Caco-2 (cell line): ENCODE measurements around the gene PDGFRB. TPM values are rescaled to one million over a fixed set of nuclear protein-coding genes. Genes with fewer than 3 reads are reported as not detected.

Source experiments
- BruUV-seq: library from RNA; stranded (reverse); fragments of 400-500 nt; replicated peaks from 2 replicates; lab custom pipeline; 2021; lab: Mats Ljungman, UMichigan
- CTCF ChIA-PET: fragments of 300-600 bp; sonication (Branson Sonifier 250); formaldehyde crosslinking; loops from one replicate; lab custom pipeline; 2022; ENCODE audit warnings: antibody characterized with exemption; lab: Charles Lee
- POLR2A ChIA-PET: fragments of 300-600 bp; sonication (Branson Sonifier 250); formaldehyde crosslinking; loops from one replicate; lab custom pipeline; 2022; ENCODE audit warnings: antibody characterized with exemption; lab: Charles Lee
- DNase-seq, 2 experiments: peaks; one replicate each; pipeline versions ENCODE4 v3.0.0 to v3.0.0-alpha.2; 2020 to 2022
- H3K27me3 ChIP-seq: replicated peaks from 2 replicates; pipeline ENCODE4 v1.6.0; 2011; ENCODE audit warnings: low read length; ENCODE audit not compliant: control insufficient read depth, insufficient read depth
- H3K36me3 ChIP-seq: 2 replicates; pipeline ENCODE4 v1.5.1; 2011; ENCODE audit warnings: low read length; ENCODE audit not compliant: control insufficient read depth, insufficient read depth
- H3K4me1 ChIP-seq: fragments of 250-450 bp; sonication (Bioruptor Pico); 2 replicates; pipeline ENCODE4 v1.5.1; 2020; ENCODE audit warnings: mild to moderate bottlenecking
- H3K4me3 ChIP-seq: 2 replicates; pipeline ENCODE4 v1.5.1; 2011; ENCODE audit warnings: low read depth, mild to moderate bottlenecking, control low read depth, low read length
- H3K9me3 ChIP-seq: fragments of 250-450 bp; sonication (Bioruptor Pico); 2 replicates; pipeline ENCODE4 v1.5.1; 2020; ENCODE audit warnings: mild to moderate bottlenecking, moderate library complexity
- H3K27ac Mint-ChIP-seq: one replicate; pipeline ENCODE4 v1.8.0; 2022; ENCODE audit warnings: mixed read lengths; ENCODE audit not compliant: unreplicated experiment
- H3K27me3 Mint-ChIP-seq: one replicate; pipeline ENCODE4 v1.8.0; 2022; ENCODE audit warnings: mixed read lengths; ENCODE audit not compliant: insufficient read depth, unreplicated experiment
- H3K36me3 Mint-ChIP-seq: one replicate; pipeline ENCODE4 v1.8.0; 2022; ENCODE audit warnings: mild to moderate bottlenecking, mixed read lengths; ENCODE audit not compliant: insufficient read depth, unreplicated experiment
- H3K4me1 Mint-ChIP-seq: one replicate; pipeline ENCODE4 v1.8.0; 2022; ENCODE audit warnings: low read depth, mixed read lengths; ENCODE audit not compliant: unreplicated experiment
- H3K4me3 Mint-ChIP-seq: one replicate; pipeline ENCODE4 v1.8.0; 2022; ENCODE audit warnings: mild to moderate bottlenecking, moderate library complexity, mixed read lengths; ENCODE audit not compliant: unreplicated experiment
- H3K9me3 Mint-ChIP-seq: one replicate; pipeline ENCODE4 v1.8.0; 2022; ENCODE audit warnings: mixed read lengths; ENCODE audit not compliant: unreplicated experiment
- intact Hi-C: fragments of 100-400 bp; cut with micrococcal nuclease; formaldehyde crosslinking; loops from one replicate; pipeline ENCODE4 v1.10.0; 2022; ENCODE audit not compliant: unreplicated experiment
- total RNA-seq: library from RNA; stranded (reverse); gene quantifications from 2 replicates; pipeline ENCODE4 v1.2.3, GENCODE V29; 2022
- TF ChIP-seq, protein P1 (sequence below), 2 experiments: fragments of 200-600 bp in 1 of 2; IDR thresholded peaks; 1 replicate in 1 of 2; 2 replicates in 1 of 2; pipeline versions ENCODE4 v1.5.1 to v1.8.0; 2011 to 2022; ENCODE audit warnings: antibody characterized with exemption in 1 of 2, control low read depth in 1 of 2, inconsistent platforms in 1 of 2, low read depth in 1 of 2, low read length in 1 of 2, mild to moderate bottlenecking in 1 of 2, moderate library complexity in 1 of 2; ENCODE audit not compliant: insufficient read depth in 1 of 2, severe bottlenecking in 1 of 2, unreplicated experiment in 1 of 2

Gene PDGFRB
- total RNA-seq, 1 experiment from 2014 or later: 5.9 TPM

DNA sequence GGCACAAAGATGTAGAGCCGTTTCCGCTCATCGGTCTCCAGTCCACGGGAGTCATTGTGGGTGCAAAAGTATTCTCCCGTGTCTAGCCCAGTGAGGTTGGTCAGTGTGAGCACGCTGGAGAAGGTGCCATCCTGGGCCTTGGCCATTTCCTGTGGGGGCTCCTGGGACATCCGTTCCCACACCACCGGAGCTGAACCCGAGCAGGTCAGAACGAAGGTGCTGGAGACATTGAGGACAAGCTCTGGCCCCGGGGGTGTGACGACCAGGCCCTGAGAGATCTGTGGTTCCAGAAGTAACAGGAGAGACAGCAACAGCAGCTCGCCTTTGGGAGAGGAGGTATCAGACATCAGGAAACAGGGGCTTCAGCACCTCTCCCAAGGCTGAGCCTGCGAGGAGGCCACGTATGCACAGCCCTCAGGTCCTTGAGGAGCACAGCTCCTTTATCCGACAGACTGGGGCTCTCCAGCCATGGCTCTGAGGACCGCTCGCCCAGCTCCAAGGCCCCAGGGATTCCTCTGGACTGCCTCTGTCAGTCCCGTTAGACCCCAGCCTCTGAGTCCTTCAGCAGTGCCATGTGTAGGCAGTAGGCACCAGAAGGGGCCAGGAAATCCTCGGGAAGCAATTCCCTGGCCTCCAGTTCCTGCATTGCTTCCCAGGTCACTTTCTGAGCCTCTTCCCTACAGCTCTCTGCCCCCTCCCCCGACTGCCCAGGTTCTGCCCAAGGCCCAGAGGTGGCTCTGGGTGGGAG is 19.9 kb downstream of the PDGFRB start:
- CTCF ChIA-PET: interaction anchor here (0.6 to 2.7 kb wide), 2 partner anchors 40 to 79 kb away, joined by 3 to 15 read pairs; no protein-coding TSS in a partner anchor
- H3K4me1 ChIP-seq: peaks cover 49% of the 10 kb centered on the region

DNA sequence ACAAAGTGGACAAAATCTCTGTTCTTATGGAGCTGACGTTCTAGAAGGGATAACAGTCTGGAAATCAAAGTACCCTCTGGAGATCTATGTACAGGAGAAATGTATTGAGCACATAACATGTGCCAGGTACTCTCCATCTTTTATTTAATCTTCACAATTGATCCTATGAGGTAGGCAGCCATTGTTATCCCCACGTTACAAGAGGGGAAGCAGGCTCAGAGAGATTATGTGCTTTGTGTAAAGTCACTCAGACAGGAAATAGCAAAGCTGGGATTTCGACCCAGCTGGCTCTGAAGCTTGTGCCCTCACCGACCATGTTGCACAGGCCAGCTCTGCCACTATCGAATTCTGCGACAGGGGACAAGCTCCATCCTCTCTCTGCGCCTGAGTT is 21.5 kb downstream of the PDGFRB start:
- H3K9me3 Mint-ChIP-seq: no peaks in the 10 kb centered on the region
- H3K36me3 ChIP-seq: no peaks in the 10 kb centered on the region
- ChIA-PET CTCF (interaction anchor here (0.6 to 0.7 kb wide), 2 partner anchors 81 to 402 kb away, joined by 3 read pairs; no protein-coding TSS in a partner anchor), POLR2A (no interaction called here)
- no peaks in the 10 kb centered on the region for H3K9me3 ChIP-seq
- no peak overlapping the region for H3K27ac Mint-ChIP-seq
- H3K4me3 Mint-ChIP-seq: no peak overlapping the region
- H3K36me3 Mint-ChIP-seq: peaks cover 6% of the 10 kb centered on the region
- peaks cover 44% of the 10 kb centered on the region for H3K4me1 ChIP-seq
- H3K4me1 Mint-ChIP-seq: peaks cover 33% of the 10 kb centered on the region
- no peak overlapping the region for H3K4me3 ChIP-seq
- no peak for DNase-seq
- no peaks in the 10 kb centered on the region for H3K27me3 ChIP-seq
- no peaks in the 10 kb centered on the region for H3K27me3 Mint-ChIP-seq
- no TSS peak for BruUV-seq
- TF ChIP-seq, protein P1, sequence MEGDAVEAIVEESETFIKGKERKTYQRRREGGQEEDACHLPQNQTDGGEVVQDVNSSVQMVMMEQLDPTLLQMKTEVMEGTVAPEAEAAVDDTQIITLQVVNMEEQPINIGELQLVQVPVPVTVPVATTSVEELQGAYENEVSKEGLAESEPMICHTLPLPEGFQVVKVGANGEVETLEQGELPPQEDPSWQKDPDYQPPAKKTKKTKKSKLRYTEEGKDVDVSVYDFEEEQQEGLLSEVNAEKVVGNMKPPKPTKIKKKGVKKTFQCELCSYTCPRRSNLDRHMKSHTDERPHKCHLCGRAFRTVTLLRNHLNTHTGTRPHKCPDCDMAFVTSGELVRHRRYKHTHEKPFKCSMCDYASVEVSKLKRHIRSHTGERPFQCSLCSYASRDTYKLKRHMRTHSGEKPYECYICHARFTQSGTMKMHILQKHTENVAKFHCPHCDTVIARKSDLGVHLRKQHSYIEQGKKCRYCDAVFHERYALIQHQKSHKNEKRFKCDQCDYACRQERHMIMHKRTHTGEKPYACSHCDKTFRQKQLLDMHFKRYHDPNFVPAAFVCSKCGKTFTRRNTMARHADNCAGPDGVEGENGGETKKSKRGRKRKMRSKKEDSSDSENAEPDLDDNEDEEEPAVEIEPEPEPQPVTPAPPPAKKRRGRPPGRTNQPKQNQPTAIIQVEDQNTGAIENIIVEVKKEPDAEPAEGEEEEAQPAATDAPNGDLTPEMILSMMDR (IDR thresholded peaks at IDR 0.05; ENCODE audit: insufficient read depth in 1 of 2, low read depth in 1 of 2, low read length in 1 of 2, severe bottlenecking in 1 of 2, unreplicated experiment in 1 of 2): no peak
- intact Hi-C loops: no loop called here

More for the DNA sequence above, 19.9 kb downstream of the PDGFRB start:
- Mint-ChIP-seq H3K27ac (peak overlapping the region; percentile 20), H3K27me3 (no peaks in the 10 kb centered on the region), H3K36me3 (peaks cover 6% of the 10 kb centered on the region), H3K9me3 (no peaks in the 10 kb centered on the region), H3K4me1 (peaks cover 43% of the 10 kb centered on the region), H3K4me3 (no peak overlapping the region)
- H3K9me3 ChIP-seq: no peaks in the 10 kb centered on the region
- DNase-seq: no peak
- no peaks in the 10 kb centered on the region for H3K27me3 ChIP-seq
- intact Hi-C loops: no loop called here
- POLR2A ChIA-PET: interaction anchor here (0.6 kb wide), 1 partner anchor 135 kb away, joined by 5 read pairs; the partner anchor contains the start of genes HMGXB3 and TIGD6
- BruUV-seq: no TSS peak
- no peaks in the 10 kb centered on the region for H3K36me3 ChIP-seq
- no peak overlapping the region for H3K4me3 ChIP-seq
- TF ChIP-seq, protein P1 (IDR thresholded peaks at IDR 0.05; ENCODE audit: insufficient read depth in 1 of 2, low read depth in 1 of 2, low read length in 1 of 2, severe bottlenecking in 1 of 2, unreplicated experiment in 1 of 2): no peak

DNA sequence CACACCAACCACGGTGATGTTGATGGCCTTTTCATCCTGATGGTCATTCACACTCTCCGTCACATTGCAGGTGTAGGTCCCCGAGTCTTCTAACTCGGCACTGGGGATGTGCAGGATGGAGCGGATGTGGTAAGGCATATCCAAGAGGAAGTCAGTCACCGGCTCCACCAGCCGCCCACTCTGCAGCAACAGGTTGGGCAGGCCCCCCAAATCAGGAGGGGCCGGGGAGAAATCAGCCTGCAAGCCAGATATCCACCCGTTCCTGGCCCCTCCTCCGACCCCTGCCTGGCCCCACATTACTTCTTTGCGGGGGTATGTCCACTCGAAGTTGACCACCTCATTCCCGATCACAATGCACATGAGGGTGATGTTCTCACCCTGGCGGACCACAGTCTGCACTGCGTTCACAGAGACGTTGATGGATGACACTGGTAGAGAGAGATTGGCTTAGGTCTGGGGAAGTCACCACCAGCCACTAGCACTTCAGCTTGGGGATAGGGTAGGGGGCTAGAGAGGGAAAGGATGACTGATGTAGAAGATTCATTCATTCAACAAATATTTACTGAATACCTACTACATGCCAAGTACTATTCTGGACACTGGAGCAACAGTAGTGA is 22.0 kb downstream of the PDGFRB start:
- intact Hi-C loops: no loop called here
- TF ChIP-seq, protein P1 (IDR thresholded peaks at IDR 0.05; ENCODE audit: insufficient read depth in 1 of 2, low read depth in 1 of 2, low read length in 1 of 2, severe bottlenecking in 1 of 2, unreplicated experiment in 1 of 2): no peak

More for the DNA sequence above, 22.0 kb downstream of the PDGFRB start:
- H3K4me1 Mint-ChIP-seq: peaks cover 28% of the 10 kb centered on the region
- no TSS peak for BruUV-seq
- no peaks in the 10 kb centered on the region for H3K27me3 Mint-ChIP-seq
- CTCF ChIA-PET: interaction anchor here (0.7 kb wide), 1 partner anchor 402 kb away, joined by 3 read pairs; no protein-coding TSS in a partner anchor
- DNase-seq: no peak
- Histone ChIP-seq H3K36me3 (no peaks in the 10 kb centered on the region), H3K27me3 (no peaks in the 10 kb centered on the region), H3K4me1 (peaks cover 39% of the 10 kb centered on the region), H3K4me3 (no peak overlapping the region), H3K9me3 (no peaks in the 10 kb centered on the region)
- H3K9me3 Mint-ChIP-seq: no peaks in the 10 kb centered on the region
- H3K27ac Mint-ChIP-seq: no peak overlapping the region
- POLR2A ChIA-PET: no interaction called here
- no peak overlapping the region for H3K4me3 Mint-ChIP-seq
- H3K36me3 Mint-ChIP-seq: peaks cover 6% of the 10 kb centered on the region
